Naive thymus-derived CD4-positive, alpha-beta T cell (primary cell): ENCODE measurements around the gene LRP5. TPM values are rescaled to one million over a fixed set of nuclear protein-coding genes. Genes with fewer than 3 reads are reported as not detected.

Experiments used
- ATAC-seq: fragments of 150-1000 bp; cut with Tn5 transposase; 2 replicates; pipeline ENCODE4 v1.10.0; 2021; ENCODE audit warnings: mild to moderate bottlenecking, moderate library complexity
- CTCF ChIA-PET: fragments of 350-600 bp; sonication (Branson Sonifier 250); formaldehyde crosslinking; loops from one replicate; lab custom pipeline; 2021; ENCODE audit warnings: antibody characterized with exemption; lab: Charles Lee
- POLR2A ChIA-PET: fragments of 350-600 bp; sonication (Branson Sonifier 250); formaldehyde crosslinking; loops from one replicate; lab custom pipeline; 2021; ENCODE audit warnings: antibody characterized with exemption, inconsistent platforms; lab: Charles Lee
- DNase-seq, 9 donors: peaks; one replicate each; pipeline versions ENCODE4 v3.0.0 to v3.0.0-alpha.2; 2020 to 2022; ENCODE audit warnings: mixed read lengths in 1 of 9
- H3K27ac ChIP-seq: one replicate; pipeline ENCODE4 v1.7.0; 2013; ENCODE audit warnings: mild to moderate bottlenecking, low read depth, low read length, moderate library complexity
- H3K27me3 ChIP-seq, 2 donors: one replicate each; pipeline ENCODE4 v1.7.0; 2013; ENCODE audit warnings: low read length in 2 of 2, mild to moderate bottlenecking in 2 of 2, moderate library complexity in 2 of 2; ENCODE audit not compliant: control insufficient read depth in 2 of 2, insufficient read depth in 2 of 2
- H3K36me3 ChIP-seq, 3 experiments: 1 replicate in 2 of 3; 2 replicates in 1 of 3; pipeline ENCODE4 v1.7.0; 2013; ENCODE audit warnings: low read length in 3 of 3, mild to moderate bottlenecking in 3 of 3, moderate library complexity in 1 of 3; ENCODE audit not compliant: insufficient read depth in 3 of 3, control insufficient read depth in 2 of 3
- H3K4me1 ChIP-seq, 2 donors: one replicate each; pipeline ENCODE4 v1.7.0; 2013; ENCODE audit warnings: low read length in 2 of 2, mild to moderate bottlenecking in 2 of 2, moderate library complexity in 1 of 2; ENCODE audit not compliant: control insufficient read depth in 2 of 2, insufficient read depth in 2 of 2
- H3K4me3 ChIP-seq: 2 replicates; pipeline ENCODE4 v1.7.0; 2013; ENCODE audit warnings: mild to moderate bottlenecking, low read length
- H3K9me3 ChIP-seq, 3 experiments: 1 replicate in 2 of 3; 2 replicates in 1 of 3; pipeline ENCODE4 v1.7.0; 2013; ENCODE audit warnings: low read length in 3 of 3; ENCODE audit not compliant: control insufficient read depth in 2 of 3
- H3K27ac Mint-ChIP-seq, 9 donors: one replicate each; pipeline ENCODE4 v1.8.0; 2020 to 2022; ENCODE audit warnings: mixed read lengths in 9 of 9, mild to moderate bottlenecking in 8 of 9, moderate library complexity in 5 of 9, inconsistent platforms in 2 of 9
- H3K27me3 Mint-ChIP-seq, 5 donors: one replicate each; pipeline ENCODE4 v1.8.0; 2021 to 2022; ENCODE audit warnings: mixed read lengths in 5 of 5, mild to moderate bottlenecking in 1 of 5
- H3K36me3 Mint-ChIP-seq, 5 donors: one replicate each; pipeline ENCODE4 v1.8.0; 2020 to 2022; ENCODE audit warnings: mixed read lengths in 5 of 5, mild to moderate bottlenecking in 3 of 5, inconsistent platforms in 1 of 5
- H3K4me1 Mint-ChIP-seq, 7 donors: one replicate each; pipeline ENCODE4 v1.8.0; 2020 to 2022; ENCODE audit warnings: mixed read lengths in 7 of 7, mild to moderate bottlenecking in 3 of 7, inconsistent platforms in 1 of 7
- H3K4me3 Mint-ChIP-seq, 10 donors: one replicate each; pipeline ENCODE4 v1.8.0; 2020 to 2022; ENCODE audit warnings: mild to moderate bottlenecking in 10 of 10, mixed read lengths in 10 of 10, moderate library complexity in 6 of 10, inconsistent platforms in 2 of 10
- H3K9me3 Mint-ChIP-seq, 11 donors: one replicate each; pipeline ENCODE4 v1.8.0; 2020 to 2022; ENCODE audit warnings: mixed read lengths in 11 of 11, mild to moderate bottlenecking in 4 of 11, inconsistent platforms in 1 of 11, moderate library complexity in 1 of 11
- intact Hi-C, 2 donors: fragments of 100-400 bp; cut with micrococcal nuclease; formaldehyde crosslinking; loops; one replicate each; pipeline ENCODE4 v1.15.1; 2023
- polyA plus RNA-seq, 2 donors: library from polyadenylated mRNA; unstranded; fragments of 300-500 nt; fragmentation: Illumina TruSeq; gene quantifications; one replicate each; pipeline ENCODE4 v1.2.3, GENCODE V29; 2021
- total RNA-seq, 6 experiments: library from RNA in 5 of 6; stranded (reverse) in 5 of 6; gene quantifications; 1 replicate in 5 of 6; 2 replicates in 1 of 6; pipeline ENCODE4 v1.2.3 and lab custom pipeline; 2021 to 2026

LRP5 gene
- total and polyA plus RNA-seq, 7 experiments from 2014 or later, result 0.35 to 29.9 (median 2.2) TPM

DNA sequence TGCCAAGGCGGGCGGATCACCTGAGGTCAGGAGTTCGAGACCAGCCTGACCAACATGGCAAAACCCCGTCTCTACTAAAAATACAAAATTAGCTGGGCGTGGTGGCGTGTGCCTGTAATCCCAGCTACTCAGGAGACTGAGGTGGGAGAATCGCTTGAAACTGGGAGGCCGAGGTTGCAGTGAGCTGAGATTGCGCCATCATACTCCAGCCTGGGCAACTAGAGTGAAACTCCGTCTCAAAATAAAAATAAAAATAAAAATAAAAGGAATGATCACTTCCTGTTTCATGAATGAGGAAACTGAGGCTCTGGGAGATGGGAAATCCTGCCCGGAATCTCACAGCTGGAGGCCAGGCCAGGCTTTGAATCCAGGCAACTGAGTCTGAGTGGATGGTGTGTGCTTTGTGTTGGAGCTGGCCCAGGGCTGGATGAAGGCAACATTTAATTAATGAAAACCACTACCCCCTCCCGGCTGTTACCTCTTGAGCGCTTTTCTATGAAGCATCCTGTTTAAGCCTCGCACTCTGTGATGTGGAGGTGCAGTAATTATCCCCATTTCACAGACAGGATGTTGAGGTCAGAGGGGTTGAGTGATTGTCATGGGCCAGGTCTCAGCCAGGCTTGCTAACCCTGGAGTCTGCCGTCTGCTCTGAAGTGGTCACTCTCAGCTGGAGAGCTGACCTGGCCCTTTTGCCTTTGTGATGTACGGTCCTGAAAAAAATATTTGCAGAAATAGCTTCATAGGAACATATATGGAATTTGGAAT, 27.8 kb downstream of the LRP5 start:
- peaks cover 17 to 35% of the 10 kb centered on the region in 2 donors for H3K4me1 ChIP-seq
- H3K9me3 ChIP-seq, result no peaks in the 10 kb centered on the region
- no peaks in the 10 kb centered on the region for H3K27me3 Mint-ChIP-seq
- H3K4me3 Mint-ChIP-seq, result peak overlapping the region in 2 of 10 donors; percentile 21 to 76
- no peak overlapping the region for H3K27ac ChIP-seq
- ATAC-seq (peak; percentile 55), DNase-seq (no peak)
- no peaks in the 10 kb centered on the region for H3K27me3 ChIP-seq
- H3K9me3 Mint-ChIP-seq, result no peaks in the 10 kb centered on the region
- H3K4me3 ChIP-seq, result no peak overlapping the region
- no peaks in the 10 kb centered on the region for H3K36me3 ChIP-seq
- POLR2A ChIA-PET, result interaction anchor here (1.4 kb wide), 1 partner anchor 11 kb away, joined by 3 read pairs; no protein-coding TSS in a partner anchor
- H3K4me1 Mint-ChIP-seq, result peaks cover 25 to 59% (median 42%) of the 10 kb centered on the region in 7 donors
- intact Hi-C loops, result no loop called here
- CTCF ChIA-PET, result interaction anchor here (1.0 kb wide), 1 partner anchor 43 kb away, joined by 3 read pairs; no protein-coding TSS in a partner anchor
- peak overlapping the region in 2 of 9 donors; percentile 1 to 85 for H3K27ac Mint-ChIP-seq
- H3K36me3 Mint-ChIP-seq, result peaks cover 0 to 9% (median 0%) of the 10 kb centered on the region in 5 donors

DNA sequence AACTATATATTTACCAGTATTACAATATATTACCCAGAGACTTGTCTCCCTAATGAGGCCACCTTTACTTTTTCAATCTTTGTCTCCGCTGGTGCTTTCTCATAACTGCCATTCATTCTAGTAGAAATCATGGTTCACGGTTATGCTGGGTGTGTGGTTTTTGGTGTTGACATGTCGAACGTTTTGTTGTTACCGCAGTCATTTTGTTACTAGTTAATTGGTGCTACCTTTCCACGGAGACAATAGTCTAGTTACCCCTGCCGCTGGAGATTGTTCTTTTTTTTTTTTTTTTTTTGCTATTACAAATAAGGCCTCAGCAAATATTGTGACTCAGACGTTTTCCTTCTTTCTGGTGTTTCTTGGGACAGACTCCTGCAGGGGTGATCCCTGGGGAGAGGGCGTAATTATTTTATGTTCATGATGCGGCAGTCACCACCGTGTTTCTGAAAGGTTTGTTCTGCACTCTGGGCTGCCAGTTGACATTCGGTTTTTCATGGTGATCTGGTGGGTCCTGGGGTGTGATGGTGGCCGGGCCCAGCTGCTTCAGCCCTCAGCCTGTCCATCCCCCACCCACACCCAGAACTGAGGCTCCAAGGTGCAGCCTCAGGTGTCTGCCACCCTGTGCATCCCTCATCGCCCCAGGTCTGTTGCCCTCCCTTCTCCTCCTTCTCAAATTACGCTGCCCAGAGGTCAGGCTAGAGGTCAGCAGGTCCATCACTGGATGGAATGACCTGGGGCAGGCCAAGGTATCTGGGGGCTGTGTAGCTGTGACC, 28.6 kb downstream of the LRP5 start:
- no peaks in the 10 kb centered on the region for H3K9me3 ChIP-seq
- intact Hi-C loops, result no loop called here
- DNase-seq, result no peak
- H3K4me1 ChIP-seq, result peaks cover 17 to 35% of the 10 kb centered on the region in 2 donors
- Mint-ChIP-seq H3K36me3 (peaks cover 0 to 15% (median 0%) of the 10 kb centered on the region in 5 donors), H3K4me3 (peak overlapping the region in 1 of 10 donors; percentile 66), H3K4me1 (peaks cover 25 to 57% (median 36%) of the 10 kb centered on the region in 7 donors), H3K27me3 (no peaks in the 10 kb centered on the region), H3K27ac (peak overlapping the region in 1 of 9 donors; percentile 80), H3K9me3 (peaks cover 0 to 4% (median 0%) of the 10 kb centered on the region in 11 donors)
- ChIA-PET POLR2A (no interaction called here), CTCF (interaction anchor here (1.0 kb wide), 1 partner anchor 44 kb away, joined by 3 read pairs; no protein-coding TSS in a partner anchor)
- no peak overlapping the region for H3K27ac ChIP-seq
- H3K4me3 ChIP-seq, result no peak overlapping the region
- peak; percentile 42 for ATAC-seq
- H3K36me3 ChIP-seq, result no peaks in the 10 kb centered on the region
- H3K27me3 ChIP-seq, result no peaks in the 10 kb centered on the region

DNA sequence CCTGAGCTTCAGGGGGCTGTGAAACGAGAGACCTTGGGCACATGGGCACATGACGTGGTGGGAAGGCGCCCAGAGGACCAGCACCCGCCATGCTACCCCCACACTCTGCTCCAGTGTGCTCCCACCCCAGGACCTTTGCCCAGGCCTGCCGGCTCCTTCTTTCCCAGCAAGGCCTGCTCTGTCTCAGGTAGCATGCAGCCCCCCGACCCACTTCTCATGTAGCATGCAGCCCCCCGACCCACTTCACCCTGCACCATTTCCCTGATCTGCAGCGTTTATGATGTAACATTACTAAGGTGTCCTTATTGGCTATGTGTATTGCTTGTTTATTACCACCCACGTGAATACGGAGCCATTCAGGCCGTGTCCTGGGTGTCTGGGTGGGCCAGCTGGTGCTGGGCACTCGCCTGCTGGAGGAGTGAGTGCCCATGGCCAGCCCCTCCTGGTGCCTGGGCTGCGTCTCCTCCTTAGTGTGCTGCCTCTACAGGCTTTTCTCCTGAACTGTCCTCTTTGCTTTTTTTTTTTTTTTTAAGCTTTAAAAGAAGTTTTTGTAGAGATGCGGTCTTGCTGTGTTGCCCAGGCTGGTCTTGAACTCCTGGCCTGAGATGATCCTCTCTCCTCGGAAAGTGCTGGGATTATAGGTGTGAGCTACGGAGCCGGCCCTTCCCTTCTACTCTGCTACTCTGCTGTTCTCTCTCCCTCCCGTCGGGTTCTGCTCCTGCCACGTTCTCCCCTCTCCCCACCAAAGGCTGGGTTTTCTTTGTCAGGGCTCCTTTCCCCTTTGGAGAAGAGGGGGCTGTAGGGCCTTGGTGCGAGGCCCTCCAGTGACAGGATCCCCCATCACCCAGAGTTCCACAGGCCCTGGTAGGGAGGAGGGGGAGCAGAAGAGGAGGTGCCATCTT, 29.4 kb downstream of the LRP5 start:
- ATAC-seq (no peak), DNase-seq (no peak)
- Histone ChIP-seq H3K4me3 (no peak overlapping the region), H3K36me3 (no peaks in the 10 kb centered on the region), H3K27me3 (no peaks in the 10 kb centered on the region), H3K27ac (no peak overlapping the region), H3K4me1 (peaks cover 13 to 34% of the 10 kb centered on the region in 2 donors), H3K9me3 (no peaks in the 10 kb centered on the region)
- CTCF ChIA-PET, result interaction anchor here (0.6 to 0.7 kb wide), 2 partner anchors 17 to 42 kb away, joined by 3 read pairs; no protein-coding TSS in a partner anchor
- Mint-ChIP-seq H3K4me3 (peak overlapping the region in 1 of 10 donors; percentile 45), H3K27me3 (no peaks in the 10 kb centered on the region), H3K4me1 (peaks cover 22 to 57% (median 32%) of the 10 kb centered on the region in 7 donors), H3K27ac (peak overlapping the region in 2 of 9 donors; percentile 24 to 71), H3K36me3 (peaks cover 0 to 19% (median 0%) of the 10 kb centered on the region in 5 donors), H3K9me3 (peaks cover 0 to 4% (median 0%) of the 10 kb centered on the region in 11 donors)
- POLR2A ChIA-PET, result no interaction called here
- intact Hi-C loops, result no loop called here

DNA sequence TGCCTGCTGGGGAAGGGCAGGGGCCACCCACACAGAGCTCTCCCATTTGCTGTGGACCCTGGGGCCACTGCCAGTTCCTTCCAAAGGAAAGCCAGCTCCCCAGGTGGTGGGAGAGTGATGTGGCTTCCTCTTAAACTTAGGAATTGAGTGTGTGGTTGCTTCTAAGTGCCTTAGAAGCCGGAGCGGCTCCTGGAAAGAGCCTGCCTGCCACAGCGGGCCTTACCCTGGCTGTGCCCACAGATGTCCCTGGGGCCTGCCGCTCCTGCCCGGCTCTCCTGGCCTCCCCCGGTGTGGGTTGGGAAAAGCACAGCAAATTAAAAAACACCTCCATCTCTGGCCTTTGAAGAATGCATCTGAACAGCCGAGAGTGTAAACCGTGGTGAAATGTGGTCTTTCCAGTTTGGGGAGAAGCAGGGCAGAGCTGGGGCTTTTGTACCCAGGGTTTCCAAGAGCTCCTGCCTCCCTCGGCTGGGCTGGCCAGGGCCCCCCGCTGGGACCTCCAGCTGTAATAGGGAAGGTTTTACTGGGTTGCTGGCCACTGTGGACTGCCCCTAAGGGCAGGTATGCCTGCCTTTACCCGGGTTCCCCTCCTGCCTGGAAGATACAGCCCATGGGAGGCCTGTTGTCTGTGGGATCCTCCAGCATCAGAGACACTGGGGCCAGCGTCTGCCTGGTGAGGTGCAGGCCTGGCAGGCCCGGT, 30.2 kb downstream of the LRP5 start:
- ATAC-seq (no peak), DNase-seq (no peak)
- peaks cover 15 to 51% (median 24%) of the 10 kb centered on the region in 7 donors for H3K4me1 Mint-ChIP-seq
- H3K36me3 Mint-ChIP-seq, result peaks cover 0 to 16% (median 0%) of the 10 kb centered on the region in 5 donors
- no peaks in the 10 kb centered on the region for H3K27me3 ChIP-seq
- H3K4me3 ChIP-seq, result no peak overlapping the region
- intact Hi-C loops, result no loop called here
- peaks cover 0 to 4% (median 0%) of the 10 kb centered on the region in 11 donors for H3K9me3 Mint-ChIP-seq
- CTCF ChIA-PET, result no interaction called here
- POLR2A ChIA-PET, result no interaction called here
- no peak overlapping the region for H3K27ac ChIP-seq
- H3K4me1 ChIP-seq, result peaks cover 5 to 26% of the 10 kb centered on the region in 2 donors
- H3K27me3 Mint-ChIP-seq, result no peaks in the 10 kb centered on the region
- H3K4me3 Mint-ChIP-seq, result no peak overlapping the region
- H3K36me3 ChIP-seq, result no peaks in the 10 kb centered on the region
- no peak overlapping the region for H3K27ac Mint-ChIP-seq
- no peaks in the 10 kb centered on the region for H3K9me3 ChIP-seq

DNA sequence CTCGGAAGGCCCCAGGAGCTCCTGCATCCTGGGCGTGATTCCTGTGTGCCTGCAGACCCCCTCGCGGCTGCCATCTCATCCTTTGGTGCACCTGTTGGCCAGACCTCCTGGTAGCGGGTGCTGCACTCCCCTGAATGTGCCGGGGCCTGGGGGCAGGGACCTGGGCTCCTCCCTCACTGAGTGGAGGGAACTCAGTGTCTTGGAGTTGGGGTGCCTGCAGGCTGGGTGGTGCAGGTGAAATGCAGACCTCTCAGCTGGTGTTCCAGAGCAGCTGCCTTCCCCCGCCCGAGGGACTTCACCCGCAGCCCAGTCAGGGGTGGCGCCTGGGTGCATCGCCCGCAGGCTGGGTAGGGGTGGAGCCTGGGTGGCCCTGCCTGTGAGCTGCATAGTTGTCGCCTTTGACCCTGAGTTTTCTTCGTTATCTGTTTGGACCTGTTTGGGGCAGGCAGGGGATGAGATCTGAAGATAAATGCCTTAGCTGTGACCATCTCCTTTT, 31.4 kb downstream of the LRP5 start:
- no peak overlapping the region for H3K4me3 Mint-ChIP-seq
- H3K27me3 Mint-ChIP-seq, result no peaks in the 10 kb centered on the region
- Histone ChIP-seq H3K4me3 (no peak overlapping the region), H3K27me3 (no peaks in the 10 kb centered on the region), H3K9me3 (no peaks in the 10 kb centered on the region), H3K4me1 (peaks cover 3 to 21% of the 10 kb centered on the region in 2 donors), H3K27ac (no peak overlapping the region), H3K36me3 (no peaks in the 10 kb centered on the region)
- ATAC-seq (peak; percentile 31), DNase-seq (no peak)
- H3K27ac Mint-ChIP-seq, result no peak overlapping the region
- peaks cover 0 to 13% (median 0%) of the 10 kb centered on the region in 5 donors for H3K36me3 Mint-ChIP-seq
- intact Hi-C loops, result no loop called here
- H3K9me3 Mint-ChIP-seq, result peaks cover 0 to 4% (median 0%) of the 10 kb centered on the region in 11 donors
- H3K4me1 Mint-ChIP-seq, result peaks cover 8 to 41% (median 19%) of the 10 kb centered on the region in 7 donors
- POLR2A ChIA-PET, result no interaction called here
- CTCF ChIA-PET, result no interaction called here
